SKM-1 (cell line): ENCODE data around the gene TMEM63A.
"Not testable (repeated sequence)": the region's sequence is repeated elsewhere in the genome, so short reads cannot be mapped to it uniquely, and the experiment has no call there.

ENCODE experiments used
- DNase-seq: peaks from one replicate; lab custom pipeline; 2025; ENCODE audit not compliant: unreplicated experiment; lab: John Stamatoyannopoulos, UW

The TMEM63A gene

GRCh38 chr1:225909477-225909876 lies 27.3 kb upstream of the TMEM63A start:
- no peak for DNase-seq

DNA sequence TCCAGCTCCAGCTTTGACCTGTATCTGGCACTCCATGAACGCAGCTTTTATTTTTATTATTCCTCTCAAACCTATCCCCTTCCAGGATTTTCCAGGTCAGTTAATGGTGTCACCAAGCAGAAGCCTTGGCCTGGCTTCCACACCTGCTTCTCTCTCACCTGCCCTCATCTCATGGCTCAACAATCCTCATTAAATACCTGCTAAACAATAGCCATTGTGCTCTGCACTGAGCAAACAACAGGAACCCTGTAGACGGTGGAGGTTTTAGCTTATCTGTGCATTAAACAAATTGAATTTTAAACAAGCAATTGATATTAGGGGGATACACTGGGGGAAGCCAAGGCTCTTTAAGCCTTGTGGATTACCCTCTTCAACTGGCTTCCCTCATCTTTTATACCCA lies 26.6 kb upstream of the TMEM63A start:
- no peak for DNase-seq

- DNase-seq = no peak
Observed at GRCh38 chr1:225908013-225908640, 25.9 kb upstream of the TMEM63A start.

DNA sequence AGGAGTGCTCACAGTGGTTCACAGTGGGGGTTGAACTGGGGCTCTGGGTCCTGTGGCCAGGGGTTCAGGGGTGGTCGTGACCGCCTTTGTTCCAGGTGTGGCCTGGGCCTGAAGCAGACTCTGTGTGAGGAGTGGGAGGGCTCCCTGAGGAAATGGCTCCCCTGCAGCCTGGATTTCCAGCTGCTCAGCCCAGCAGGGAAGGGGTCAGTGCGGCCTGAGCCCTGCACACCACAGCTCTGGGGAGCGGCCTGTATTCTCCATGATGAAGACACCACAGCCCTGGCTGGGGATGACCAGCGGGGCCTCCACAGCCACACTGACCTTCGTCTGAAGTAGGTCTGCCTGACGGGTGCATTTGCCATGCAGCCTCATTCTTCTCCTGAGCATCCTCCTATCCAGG lies 25.2 kb upstream of the TMEM63A start:
- DNase-seq = no peak

DNA sequence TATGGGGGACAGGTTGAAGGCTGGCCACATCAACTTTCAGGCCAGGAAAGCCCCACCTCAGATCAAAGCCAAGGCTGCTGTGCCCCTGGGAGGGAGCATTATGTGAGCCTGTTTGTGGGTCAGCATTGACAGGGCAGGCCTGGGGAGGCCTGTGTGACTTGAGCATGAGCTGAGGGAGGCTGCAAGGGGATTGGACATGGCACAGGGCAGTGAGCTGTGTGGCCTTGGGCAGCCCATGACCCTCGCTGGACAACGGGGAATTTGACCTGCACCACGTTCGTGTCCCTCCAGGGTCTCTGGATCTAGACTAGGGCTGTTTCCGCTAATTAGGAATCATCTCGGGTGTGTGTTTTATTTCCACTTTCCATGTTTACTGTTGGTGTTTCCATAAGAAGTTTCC lies 24.3 kb upstream of the TMEM63A start:
- DNase-seq = no peak

DNA sequence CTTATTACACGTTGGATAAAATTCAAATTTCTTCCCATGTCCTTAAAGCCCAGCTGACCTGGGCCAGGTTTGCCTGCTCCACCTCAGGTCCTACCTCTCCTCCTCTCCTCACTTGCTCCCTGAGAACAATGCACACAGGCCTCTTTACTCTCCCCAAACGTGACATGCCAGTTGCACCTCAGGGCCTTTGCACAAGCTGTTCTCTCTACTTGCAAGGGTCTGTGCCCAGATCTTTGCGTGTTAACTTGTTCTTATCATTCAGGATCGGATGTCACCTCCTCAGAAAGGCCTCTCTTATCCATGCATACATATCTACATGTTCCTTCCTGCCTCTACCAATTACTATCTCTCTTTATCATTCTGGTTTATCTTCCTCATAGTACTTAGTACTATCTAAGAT lies 21.4 kb upstream of the TMEM63A start:
- no peak for DNase-seq

DNA sequence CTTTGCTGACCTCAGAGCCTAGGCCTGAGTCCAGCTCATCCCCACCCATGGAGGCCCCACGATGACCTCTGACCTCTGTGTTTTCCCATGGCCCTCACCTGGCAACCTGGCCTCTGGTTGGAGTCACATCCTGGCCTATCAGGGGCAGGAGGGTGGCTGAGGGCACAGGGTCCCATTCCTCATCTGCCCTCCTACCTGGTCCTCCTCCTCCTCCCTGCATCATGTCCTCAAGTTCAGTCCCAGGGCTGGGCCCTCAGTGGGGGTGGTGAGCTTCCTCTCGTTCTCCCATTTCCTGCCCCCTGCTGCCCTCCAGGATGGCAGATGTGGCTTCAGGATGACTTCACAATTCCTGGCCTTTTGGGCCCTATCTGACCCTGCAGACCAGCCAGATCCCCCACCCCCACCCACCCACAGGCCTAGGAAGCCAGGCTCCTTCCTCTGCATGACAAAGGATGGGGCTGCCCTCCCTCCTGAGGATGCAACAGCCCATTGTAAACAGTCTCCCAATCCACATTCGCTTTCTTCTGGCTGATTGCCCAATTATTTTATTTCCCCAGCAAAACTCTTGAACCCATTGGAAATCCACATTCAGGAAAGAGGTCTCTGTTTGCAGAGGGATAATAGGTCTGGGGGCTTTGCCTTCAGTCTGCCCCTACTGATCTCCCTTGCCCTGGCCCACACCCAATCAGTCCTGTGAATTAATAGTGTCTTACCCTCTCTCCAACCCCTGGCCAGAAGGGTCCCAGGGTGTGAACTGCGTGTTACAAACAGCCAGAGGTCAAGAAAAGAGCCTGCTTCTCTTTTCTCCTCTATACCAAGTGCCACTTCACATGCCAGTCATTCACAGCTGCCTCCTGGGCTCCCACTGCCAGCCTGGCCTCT lies 17.1 kb upstream of the TMEM63A start:
- DNase-seq = no peak

DNA sequence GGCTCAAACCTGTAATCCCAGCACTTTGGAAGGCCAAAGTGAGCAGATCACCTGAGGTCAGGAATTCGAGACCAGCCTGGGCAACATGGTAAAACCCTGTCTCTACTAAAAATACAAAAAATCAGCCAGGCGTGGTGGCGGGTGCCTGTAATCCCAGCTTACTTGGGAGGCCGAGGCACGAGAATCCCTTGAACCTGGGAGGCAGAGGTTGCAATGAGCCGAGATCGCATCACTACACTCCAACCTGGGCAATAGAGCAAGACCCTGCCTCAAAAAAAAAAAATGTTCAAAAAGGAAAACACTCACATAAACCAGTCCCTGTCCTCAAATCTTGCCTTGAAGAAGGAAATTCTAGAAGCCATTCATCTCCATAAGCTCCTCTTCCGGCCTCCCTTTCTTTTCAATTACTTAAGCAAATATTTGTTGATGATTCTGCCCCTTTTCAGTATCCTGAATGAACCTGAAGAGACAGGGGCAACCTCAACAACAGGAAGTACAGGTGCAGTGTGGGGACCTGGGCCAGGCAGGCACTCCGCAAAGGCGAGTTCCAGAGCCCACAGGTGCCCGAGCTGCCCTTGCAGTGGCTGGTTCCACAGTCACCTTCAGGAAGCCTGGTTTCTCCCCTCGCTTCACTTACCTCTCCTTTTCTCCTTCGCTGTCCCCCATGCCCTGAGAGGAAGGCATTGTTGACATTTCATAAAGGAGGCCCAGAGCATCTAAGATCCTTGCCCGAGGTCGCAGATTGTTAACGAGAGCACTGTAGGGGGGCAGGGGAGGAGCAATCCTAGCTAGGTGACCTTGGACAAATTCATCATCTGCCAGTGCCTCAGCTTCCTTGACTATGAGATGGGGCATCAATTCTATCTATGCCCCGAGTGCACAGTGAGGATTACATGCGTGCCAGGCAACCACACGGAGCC lies 15.7 kb upstream of the TMEM63A start:
- DNase-seq = no peak

DNA sequence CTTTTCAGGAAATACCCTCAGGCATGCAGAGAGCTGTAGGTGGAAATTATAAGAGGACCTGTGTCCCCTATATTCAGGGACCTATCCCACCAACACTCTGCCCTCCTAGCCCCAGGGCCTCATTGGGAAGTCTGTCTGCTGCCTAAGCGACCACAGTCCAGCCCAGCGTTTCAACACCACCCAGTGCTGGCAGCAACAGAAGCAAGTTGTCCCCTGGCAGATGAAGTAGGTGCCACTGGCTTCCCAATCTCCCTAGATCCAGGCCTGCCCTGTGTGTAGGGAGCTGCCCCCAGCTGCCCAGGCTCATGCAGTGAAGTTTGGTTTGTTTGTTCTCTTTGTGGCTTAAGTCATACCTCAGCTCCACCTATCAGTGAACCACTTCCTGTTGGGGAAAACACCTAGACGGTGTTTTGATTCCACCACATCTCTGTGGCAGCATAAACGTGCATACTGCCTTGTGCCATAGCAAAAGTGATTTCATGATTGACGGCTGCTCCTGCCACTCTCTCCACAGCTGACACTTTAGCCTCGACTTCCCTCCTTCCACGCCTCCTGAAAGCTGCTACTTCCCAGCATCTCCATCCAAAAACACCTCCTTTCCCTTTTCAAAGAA lies 14.9 kb upstream of the TMEM63A start:
- no peak for DNase-seq

DNA sequence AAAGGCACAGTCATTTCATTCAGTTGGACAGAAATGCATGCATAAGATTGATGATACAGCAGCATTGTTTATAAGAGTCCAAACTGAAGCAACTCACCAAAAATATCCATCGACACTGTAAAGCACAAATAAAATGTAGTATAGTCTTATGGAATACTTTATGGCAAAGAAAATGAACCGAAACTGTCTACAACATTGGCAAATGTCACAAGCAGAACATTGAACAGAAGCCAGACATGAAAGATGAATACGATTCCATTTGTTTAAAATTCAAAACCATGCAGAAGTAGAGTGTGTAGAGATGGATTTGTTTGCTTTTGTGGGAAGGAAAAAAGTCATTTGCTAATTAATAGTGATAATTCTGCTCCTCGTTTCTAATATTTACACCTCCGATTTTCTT lies 14.3 kb upstream of the TMEM63A start:
- no peak for DNase-seq

DNA sequence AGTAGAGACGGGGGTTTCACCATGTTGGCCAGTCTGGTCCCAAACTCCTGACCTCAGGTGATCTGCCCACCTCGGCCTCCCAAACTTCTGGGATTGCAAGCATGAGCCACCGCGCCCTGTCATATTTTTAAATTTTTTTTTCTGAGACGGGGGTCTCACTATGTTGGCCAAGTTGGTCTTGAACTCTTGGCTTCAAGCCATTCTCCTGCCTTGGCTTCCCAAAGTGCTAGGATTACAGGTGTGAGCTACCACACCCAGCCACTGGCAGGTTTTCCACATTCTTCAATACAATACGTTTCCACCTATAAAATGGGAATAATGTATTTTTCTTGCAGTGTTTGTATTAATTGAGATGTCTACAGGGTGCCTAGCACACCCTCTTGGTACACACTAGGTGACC lies 10.1 kb upstream of the TMEM63A start:
- no peak for DNase-seq

GRCh38 chr1:225891229-225891972 lies 9.2 kb upstream of the TMEM63A start:
- DNase-seq = no peak

DNA sequence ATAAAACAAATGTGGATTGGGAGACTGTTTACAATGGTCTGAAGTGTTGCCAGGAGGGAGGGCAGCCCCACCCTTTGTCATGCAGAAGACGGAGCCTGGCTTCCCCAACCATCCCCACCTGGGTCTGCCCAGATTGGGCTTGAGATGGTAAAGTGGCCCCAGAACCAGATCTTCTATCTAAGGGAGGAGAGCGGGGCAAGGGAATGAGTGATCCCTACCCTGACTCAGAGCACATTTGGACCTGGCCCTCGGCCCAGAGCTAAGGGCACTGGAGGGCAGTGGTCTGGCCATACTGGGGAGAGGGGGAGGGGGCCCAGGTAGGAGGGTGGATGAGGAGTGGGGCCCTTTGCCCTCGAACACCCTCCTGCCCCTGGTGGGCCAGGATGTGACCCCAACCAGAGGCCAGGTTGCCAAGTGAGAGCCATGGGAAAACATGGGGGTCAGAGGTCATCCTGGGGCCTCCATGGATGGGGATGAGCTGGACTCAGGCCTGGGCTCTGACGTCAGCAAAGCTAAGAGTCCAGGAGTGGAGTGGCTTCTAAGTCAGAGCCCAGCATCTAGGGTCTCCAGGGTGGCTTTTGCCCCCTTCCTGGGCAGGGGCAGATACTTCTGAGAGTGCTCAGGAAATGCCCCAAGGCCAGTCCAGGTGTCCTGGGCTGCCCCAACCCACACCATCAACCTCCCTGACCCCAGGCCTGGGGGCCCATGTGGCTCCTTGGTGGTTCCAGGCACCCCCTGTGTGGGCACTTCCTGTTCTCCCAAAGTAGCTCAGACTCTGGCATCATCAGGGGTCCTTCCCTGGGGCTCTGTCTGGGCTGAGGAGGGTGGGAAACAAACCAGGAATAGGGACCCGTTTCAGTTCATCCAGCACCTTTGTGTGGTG lies 8.4 kb upstream of the TMEM63A start:
- no peak for DNase-seq

- DNase-seq = no peak
Observed at GRCh38 chr1:225889743-225890142, 7.6 kb upstream of the TMEM63A start.

GRCh38 chr1:225888898-225889601 lies 6.9 kb upstream of the TMEM63A start, which contains the start of gene LEFTY1:
TSS of gene LEFTY1 (minus strand) at chr1:225889146. CDS start at chr1:225889066, 80 bp downstream.
- DNase-seq = no peak

GRCh38 chr1:225888289-225888897 lies 6.2 kb upstream of the TMEM63A start:
- DNase-seq = no peak

- not testable (repeated sequence) for DNase-seq
Observed at GRCh38 chr1:225887554-225888288, 5.5 kb upstream of the TMEM63A start.

GRCh38 chr1:225887030-225887314 lies 4.8 kb upstream of the TMEM63A start:
- DNase-seq = no peak
